Dermis microvascular lymphatic vessel endothelial cell (primary cell): ENCODE results near the gene AGAP5. TPM values are rescaled to one million over a fixed set of nuclear protein-coding genes. Genes with fewer than 3 reads are reported as not detected.
"Not testable (repeated sequence)": the region's sequence is repeated elsewhere in the genome, so short reads cannot be mapped to it uniquely, and the experiment has no call there.

ENCODE experiments used
- DNase-seq, 2 donors: peaks; one replicate each; pipeline versions ENCODE4 v3.0.0 to v3.0.0-alpha.2; 2010; ENCODE audit warnings: low read depth in 2 of 2
- total RNA-seq: library from RNA; depleted of rRNA; stranded (reverse); fragments of >200 nt; gene quantifications from 2 replicates; pipeline ENCODE4 v1.2.1, GENCODE V29; 2014

Gene AGAP5
- total RNA-seq, 1 donor from 2014 or later = 0.90 TPM

DNA sequence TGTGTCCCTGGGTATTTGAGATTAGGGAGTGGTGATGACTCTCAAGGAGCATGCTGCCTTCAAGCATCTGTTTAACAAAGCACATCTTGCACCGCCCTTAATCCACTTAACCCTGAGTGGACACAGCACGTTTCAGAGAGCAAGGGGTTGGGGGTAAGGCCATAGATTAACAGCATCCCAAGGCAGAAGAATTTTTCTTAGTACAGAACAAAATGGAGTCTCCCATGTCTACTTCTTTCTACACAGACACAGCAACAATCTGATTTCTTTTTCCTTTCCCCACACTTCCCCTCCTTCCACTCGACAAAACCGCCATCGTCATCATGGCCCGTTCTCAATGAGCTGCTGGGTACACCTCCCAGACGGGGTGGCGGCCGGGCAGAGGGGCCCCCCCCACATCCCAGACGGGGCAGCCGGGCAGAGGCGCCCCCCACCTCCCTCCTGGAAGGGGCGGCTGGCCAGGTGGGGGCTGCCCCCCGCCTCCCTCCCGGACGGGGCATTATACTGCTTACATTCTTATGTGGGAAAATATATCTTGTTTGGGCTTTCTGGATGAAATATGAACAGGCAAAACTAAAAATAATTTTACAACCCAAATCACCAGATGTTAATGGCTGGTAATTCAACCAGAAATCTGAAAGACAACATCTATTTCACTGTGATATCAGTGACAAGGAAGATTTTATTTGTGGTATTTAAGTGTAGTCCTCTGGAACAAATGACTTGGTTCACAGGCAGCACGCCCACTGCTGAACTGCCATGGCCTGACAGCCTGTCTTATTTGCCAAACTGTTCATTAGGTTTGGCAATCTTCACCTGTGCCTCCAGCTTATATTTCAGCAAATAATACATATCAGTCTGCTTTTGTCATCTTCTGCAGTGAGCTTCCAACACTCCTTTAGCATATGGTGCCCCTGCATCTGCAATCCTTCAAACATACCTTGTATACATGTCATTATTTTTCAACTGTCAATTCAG lies 17.6 kb upstream of the AGAP5 start:
- not testable (repeated sequence) for DNase-seq

- DNase-seq = not testable (repeated sequence)
Measured at GRCh38 chr10:73714483-73714882, 16.6 kb upstream of the AGAP5 start.

DNA sequence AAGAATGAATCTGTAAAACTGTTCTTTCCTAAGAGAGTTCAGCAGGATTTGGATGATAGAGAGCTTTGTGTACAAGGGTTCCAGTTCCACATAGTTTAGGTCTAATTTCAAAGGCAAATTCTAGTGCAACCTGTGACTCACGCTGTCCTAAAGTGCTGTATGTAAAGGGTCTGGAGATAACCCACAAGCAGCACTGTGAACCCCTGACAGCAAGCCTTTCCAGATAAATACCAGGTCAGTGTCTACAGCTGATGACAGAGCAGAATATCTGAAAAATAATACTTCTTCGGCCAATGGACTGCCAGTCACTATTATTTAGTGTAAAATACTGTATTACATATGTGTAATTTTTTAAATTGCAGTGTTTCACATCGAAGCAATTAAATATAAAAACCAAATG lies 16.0 kb upstream of the AGAP5 start:
- not testable (repeated sequence) for DNase-seq

DNA sequence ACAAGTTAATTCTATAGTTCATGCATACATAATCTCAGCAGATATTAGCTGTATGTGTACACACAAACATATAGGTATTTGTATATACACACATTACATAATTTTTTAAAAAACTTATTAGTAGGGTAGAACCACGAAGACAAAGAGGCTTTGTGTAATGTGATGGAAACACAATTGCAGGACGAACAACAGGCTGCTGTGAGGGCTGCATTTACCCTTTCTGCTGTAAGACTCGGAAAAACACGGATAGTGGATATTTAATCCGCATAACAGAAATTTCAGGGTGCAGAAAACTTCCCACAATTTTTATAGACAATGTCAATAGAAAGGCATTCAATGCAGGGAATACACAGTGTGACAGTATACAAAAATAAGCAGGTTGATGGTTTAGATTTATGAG lies 13.8 kb upstream of the AGAP5 start:
- not testable (repeated sequence) for DNase-seq

GRCh38 chr10:73708122-73708521 lies 10.2 kb upstream of the AGAP5 start:
- not testable (repeated sequence) for DNase-seq

GRCh38 chr10:73707628-73708027 lies 9.7 kb upstream of the AGAP5 start:
- DNase-seq = not testable (repeated sequence)

GRCh38 chr10:73706488-73706887 lies 8.6 kb upstream of the AGAP5 start:
- not testable (repeated sequence) for DNase-seq

- not testable (repeated sequence) for DNase-seq
Measured at GRCh38 chr10:73705506-73706072, 7.7 kb upstream of the AGAP5 start.

DNA sequence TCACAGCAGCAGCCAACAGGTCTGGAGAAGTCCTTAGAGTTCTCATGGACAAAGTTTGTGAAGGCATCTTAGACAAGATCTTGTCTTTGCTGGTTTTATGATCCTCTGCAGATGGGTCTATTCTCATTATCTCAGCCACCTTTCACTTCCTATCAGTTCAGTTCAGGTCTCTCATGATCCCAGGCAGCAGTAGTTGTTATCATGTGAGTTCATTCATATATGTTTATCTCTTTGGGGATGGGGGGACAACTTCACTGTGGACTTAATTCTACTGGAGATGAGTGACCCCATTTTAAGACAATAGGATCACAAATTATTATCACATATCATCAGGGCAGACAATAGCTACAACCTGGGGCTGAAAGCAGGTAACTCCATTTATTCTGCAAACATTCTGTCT lies 6.0 kb upstream of the AGAP5 start:
- not testable (repeated sequence) for DNase-seq

DNA sequence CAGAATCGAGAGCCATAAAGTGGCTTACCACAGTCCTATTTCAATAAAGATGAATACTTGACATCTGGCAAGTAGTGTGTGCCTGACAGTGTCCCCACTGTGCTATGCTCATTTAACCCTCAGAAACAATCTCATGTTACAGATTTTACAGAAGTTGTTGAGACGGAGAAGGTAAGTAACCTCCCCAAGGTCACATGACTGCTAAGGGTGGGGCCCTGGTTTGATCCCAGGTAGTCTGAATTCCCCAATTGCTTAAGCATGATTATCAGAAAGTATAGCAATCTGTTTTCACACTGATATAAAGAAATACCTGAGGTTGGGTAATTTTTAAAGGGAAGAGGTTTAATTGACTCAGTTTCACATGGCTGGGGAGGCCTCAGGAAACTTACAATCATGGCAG lies 910 bp upstream of the AGAP5 start:
- not testable (repeated sequence) for DNase-seq

DNA sequence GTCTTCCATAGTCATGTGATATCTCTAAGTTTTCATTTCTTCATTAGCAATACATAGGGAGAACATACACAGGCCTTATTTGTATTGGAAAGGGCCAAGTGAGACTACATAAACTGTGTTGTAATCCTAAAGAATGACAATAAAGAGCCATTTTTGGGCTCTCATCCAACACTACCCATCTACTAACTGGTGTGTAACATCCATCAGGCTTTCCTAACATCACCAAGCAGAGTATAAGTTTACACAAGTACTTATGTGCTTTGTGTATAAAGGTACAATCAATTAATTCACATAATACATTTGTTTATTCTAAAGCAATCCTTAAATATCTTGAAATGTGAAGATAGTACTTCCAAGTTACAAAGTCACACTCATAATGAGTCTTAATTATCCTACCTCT lies 2.6 kb downstream of the AGAP5 start:
- not testable (repeated sequence) for DNase-seq

DNA sequence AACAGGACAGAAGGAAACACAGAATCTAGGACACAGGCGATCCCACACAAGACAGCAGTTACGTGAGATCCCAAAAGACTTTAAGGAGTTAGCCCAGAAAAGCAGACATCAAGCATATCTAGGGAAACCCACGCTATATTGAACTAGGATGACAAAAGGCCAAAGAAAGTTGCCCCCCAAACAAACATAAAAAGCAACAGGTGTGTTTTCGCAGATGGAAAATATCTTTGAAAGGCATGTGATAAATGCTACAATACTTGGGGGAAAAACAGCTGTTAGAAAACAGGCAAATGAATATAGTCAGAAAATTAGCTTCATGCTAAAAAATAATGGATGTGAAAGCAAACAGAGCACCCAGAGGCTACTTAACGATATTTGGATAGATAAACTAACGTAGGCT lies 7.2 kb downstream of the AGAP5 start:
- not testable (repeated sequence) for DNase-seq

DNA sequence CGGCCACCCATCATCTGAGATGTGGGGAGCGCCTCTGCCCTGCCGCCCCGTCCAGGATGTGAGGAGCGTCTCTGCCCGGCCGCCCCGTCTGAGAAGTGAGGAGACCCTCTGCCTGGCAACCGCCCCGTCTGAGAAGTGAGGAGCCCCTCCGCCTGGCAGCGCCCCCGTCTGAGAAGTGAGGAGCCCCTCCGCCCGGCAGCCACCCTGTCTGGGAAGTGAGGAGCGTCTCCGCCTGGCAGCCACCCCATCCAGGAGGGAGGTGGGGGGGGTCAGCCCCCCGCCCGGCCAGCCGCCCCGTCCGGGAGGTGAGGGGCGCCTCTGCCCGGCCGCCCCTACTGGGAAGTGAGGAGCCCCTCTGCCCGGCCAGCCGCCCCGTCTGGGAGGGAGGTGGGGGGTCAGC lies 8.3 kb downstream of the AGAP5 start:
- not testable (repeated sequence) for DNase-seq

GRCh38 chr10:73687641-73688040 lies 10.3 kb downstream of the AGAP5 start:
- DNase-seq = not testable (repeated sequence)

- DNase-seq = not testable (repeated sequence)
Measured at GRCh38 chr10:73674546-73674945, 23.4 kb downstream of the AGAP5 start.

GRCh38 chr10:73668378-73668777 lies 29.5 kb downstream of the AGAP5 start:
- not testable (repeated sequence) for DNase-seq

DNA sequence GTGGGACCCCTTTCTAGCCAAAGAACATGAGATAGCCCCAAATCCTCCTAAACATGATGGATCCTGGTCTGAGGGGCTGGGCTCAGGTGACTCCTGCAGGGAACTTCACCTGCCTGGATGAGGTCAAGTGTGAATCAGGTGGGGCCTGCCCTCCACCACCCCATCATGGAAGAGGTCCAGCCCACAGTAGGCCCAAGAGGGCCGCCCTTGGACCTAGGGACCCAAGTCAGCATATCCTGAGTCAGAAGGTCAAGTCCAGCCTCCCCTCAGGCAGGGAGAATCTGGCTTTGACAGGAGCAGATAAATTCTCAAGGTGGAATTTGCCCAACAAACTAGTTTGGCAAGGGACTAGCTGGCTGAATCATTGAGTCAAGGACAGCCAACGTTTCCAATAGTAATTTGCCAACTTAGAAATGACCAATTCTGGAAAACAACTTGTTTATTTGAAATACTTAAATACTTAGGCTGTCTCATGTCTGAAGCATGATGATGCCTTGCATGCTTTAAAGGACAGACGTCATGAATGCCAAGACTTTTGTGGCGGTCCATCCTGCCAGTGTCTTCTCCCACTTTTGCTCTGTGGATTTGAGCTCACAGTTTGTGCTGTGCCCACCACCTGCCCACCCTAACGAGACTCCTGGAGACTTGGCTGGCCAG lies 31.6 kb downstream of the AGAP5 start:
- DNase-seq = not testable (repeated sequence)

DNA sequence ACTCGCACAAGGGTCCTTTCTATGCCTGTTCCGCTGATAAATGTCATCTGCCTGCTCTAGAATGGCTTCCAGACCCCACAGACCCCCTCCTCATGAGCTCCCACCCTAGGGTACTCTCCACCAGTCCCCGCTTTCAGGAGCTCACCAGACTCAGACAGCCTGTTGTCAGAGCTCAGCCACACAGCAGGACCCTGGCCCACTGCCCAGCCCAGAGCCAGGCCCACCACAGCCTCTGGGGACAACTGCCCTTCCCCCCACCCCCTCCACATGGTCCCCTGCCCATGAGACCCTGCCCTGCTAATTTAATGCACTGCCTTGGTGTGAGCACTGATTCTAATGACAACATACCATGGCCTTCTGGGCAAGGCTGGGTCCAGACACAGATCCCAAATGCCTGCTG lies 32.3 kb downstream of the AGAP5 start:
- not testable (repeated sequence) for DNase-seq

GRCh38 chr10:73664156-73665040 lies 33.5 kb downstream of the AGAP5 start:
- DNase-seq = not testable (repeated sequence)

GRCh38 chr10:73663621-73664020 lies 34.3 kb downstream of the AGAP5 start:
- not testable (repeated sequence) for DNase-seq

DNA sequence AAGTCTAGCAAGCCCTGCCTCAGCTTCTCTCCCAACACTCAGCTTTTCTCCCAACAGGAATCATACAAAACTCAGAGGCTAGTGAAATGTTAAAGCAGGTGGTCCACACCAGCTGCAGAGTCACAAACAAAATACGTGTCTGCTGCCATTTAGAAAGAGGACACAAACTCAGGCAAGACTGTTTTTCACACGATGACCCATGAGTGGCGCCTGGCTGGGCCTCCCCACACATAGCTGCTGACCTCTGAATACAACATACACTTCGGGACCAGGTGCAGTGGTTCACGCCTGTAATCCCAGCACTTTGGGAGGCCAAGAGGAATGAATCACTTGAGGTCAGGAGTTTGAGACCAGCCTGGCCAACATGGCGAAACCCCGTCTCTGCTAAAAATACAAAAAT lies 35.2 kb downstream of the AGAP5 start:
- not testable (repeated sequence) for DNase-seq
